ENCODE results near the gene RCBTB2. TPM values are rescaled to one million over a fixed set of nuclear protein-coding genes. Genes with fewer than 3 reads are reported as not detected.
"Not testable (repeated sequence)": the region's sequence is repeated elsewhere in the genome, so short reads cannot be mapped to it uniquely, and the experiment has no call there.

RCBTB2 gene
- total RNA-seq, 6 experiments from 2014 or later = 6.6 to 9.3 (median 7.5) TPM

- H3K27ac Mint-ChIP-seq = no peak overlapping the region
- H3K27me3 Mint-ChIP-seq (ENCODE audit: insufficient read depth) = no peaks in the 10 kb centered on the region
- peaks cover 8% of the 10 kb centered on the region for H3K9me3 Mint-ChIP-seq
- peaks cover 10% of the 10 kb centered on the region for H3K4me1 Mint-ChIP-seq (ENCODE audit: low read depth)
- no peak overlapping the region for H3K4me3 Mint-ChIP-seq
- no peak for DNase-seq
- TF ChIP-seq CTCF (IDR thresholded peaks at IDR 0.05) = no peak
- H3K36me3 Mint-ChIP-seq (ENCODE audit: low read depth) = peaks cover 61% of the 10 kb centered on the region
Observed at GRCh38 chr13:48457578-48458242, 75.2 kb downstream of the RCBTB2 start.

- peaks cover 20% of the 10 kb centered on the region for H3K9me3 Mint-ChIP-seq
- no peak overlapping the region for H3K4me3 Mint-ChIP-seq
- peaks cover 67% of the 10 kb centered on the region for H3K36me3 Mint-ChIP-seq (ENCODE audit: low read depth)
- DNase-seq = no peak
- H3K4me1 Mint-ChIP-seq (ENCODE audit: low read depth) = peaks cover 20% of the 10 kb centered on the region
- no peak for TF ChIP-seq CTCF (IDR thresholded peaks at IDR 0.05)
- no peaks in the 10 kb centered on the region for H3K27me3 Mint-ChIP-seq (ENCODE audit: insufficient read depth)
- no peak overlapping the region for H3K27ac Mint-ChIP-seq
Observed at GRCh38 chr13:48456546-48456945, 76.3 kb downstream of the RCBTB2 start.

GRCh38 chr13:48451196-48451595, 81.7 kb downstream of the RCBTB2 start:
- DNase-seq = peak; percentile 94
- Mint-ChIP-seq H3K9me3 (peaks cover 31% of the 10 kb centered on the region), H3K36me3 (ENCODE audit: low read depth) (peaks cover 54% of the 10 kb centered on the region), H3K4me1 (ENCODE audit: low read depth) (peaks cover 57% of the 10 kb centered on the region), H3K27ac (peak overlapping the region; percentile 29), H3K4me3 (peak overlapping the region; percentile 18)
- H3K27me3 Mint-ChIP-seq (ENCODE audit: insufficient read depth) = not testable (repeated sequence)

GRCh38 chr13:48449656-48450055, 83.2 kb downstream of the RCBTB2 start:
- peak overlapping the region; percentile 60 for H3K27ac Mint-ChIP-seq

GRCh38 chr13:48448959-48449614, 83.8 kb downstream of the RCBTB2 start:
- DNase-seq = peak; percentile 50
- H3K27me3 Mint-ChIP-seq (ENCODE audit: insufficient read depth) = no peaks in the 10 kb centered on the region
- peaks cover 31% of the 10 kb centered on the region for H3K9me3 Mint-ChIP-seq
- H3K4me3 Mint-ChIP-seq = peak overlapping the region; percentile 78
- peaks cover 57% of the 10 kb centered on the region for H3K4me1 Mint-ChIP-seq (ENCODE audit: low read depth)
- H3K27ac Mint-ChIP-seq = peak overlapping the region; percentile 65
- TF ChIP-seq CTCF (IDR thresholded peaks at IDR 0.05) = no peak
- H3K36me3 Mint-ChIP-seq (ENCODE audit: low read depth) = peaks cover 46% of the 10 kb centered on the region

More at GRCh38 chr13:48449656-48450055, 83.2 kb downstream of the RCBTB2 start:
- DNase-seq = peak; percentile 31
- peaks cover 57% of the 10 kb centered on the region for H3K4me1 Mint-ChIP-seq (ENCODE audit: low read depth)
- peaks cover 45% of the 10 kb centered on the region for H3K36me3 Mint-ChIP-seq (ENCODE audit: low read depth)
- H3K27me3 Mint-ChIP-seq (ENCODE audit: insufficient read depth) = no peaks in the 10 kb centered on the region
- no peak for TF ChIP-seq CTCF (IDR thresholded peaks at IDR 0.05)
- peak overlapping the region; percentile 78 for H3K4me3 Mint-ChIP-seq
- peaks cover 31% of the 10 kb centered on the region for H3K9me3 Mint-ChIP-seq

- Mint-ChIP-seq H3K27me3 (ENCODE audit: insufficient read depth) (no peaks in the 10 kb centered on the region), H3K4me3 (peak overlapping the region; percentile 78), H3K4me1 (ENCODE audit: low read depth) (peaks cover 53% of the 10 kb centered on the region), H3K27ac (peak overlapping the region; percentile 65), H3K9me3 (peaks cover 29% of the 10 kb centered on the region), H3K36me3 (ENCODE audit: low read depth) (peaks cover 42% of the 10 kb centered on the region)
- TF ChIP-seq CTCF (IDR thresholded peaks at IDR 0.05) = no peak
- no peak for DNase-seq
Observed at GRCh38 chr13:48448285-48448958, 84.5 kb downstream of the RCBTB2 start.

All from HFFc6 (cell line).